H1 (cell line): ENCODE results near the gene ANKRD30A. TPM values are rescaled to one million over a fixed set of nuclear protein-coding genes. Genes with fewer than 3 reads are reported as not detected.

Source experiments
- polyA plus RNA-seq, 7 experiments: library from polyadenylated mRNA; depleted of rRNA in 3 of 7; stranded (reverse) in 5 of 7; unstranded in 2 of 7; fragments of >200 nt in 5 of 7; fragments of 200-250 nt in 2 of 7; gene quantifications; 1 replicate in 5 of 7; 2 replicates in 1 of 7; 4 replicates in 1 of 7; pipeline versions ENCODE4 v1.2.1 to v1.2.3, GENCODE V29; 2011 to 2013; ENCODE audit warnings: missing spikeins in 2 of 7, mixed read lengths in 2 of 7
- small RNA-seq: library from polyadenylated mRNA; stranded (forward); fragments of <200 nt; extraction: miRNeasy Mini kit (QIAGEN cat#:217004); gene quantifications from one replicate; pipeline ENCODE3, GENCODE V24; 2013; ENCODE audit not compliant: insufficient read depth
- total RNA-seq: library from RNA; stranded (reverse); fragmentation: NEBNext Ultra II Directional; extraction: Animal tissue kit (Norgen Biotek cat#: 25700); gene quantifications from 2 replicates; pipeline ENCODE4 v1.2.1, GENCODE V29; 2021

Gene ANKRD30A
- total and polyA plus RNA-seq, 2 of the 8 experiments (the other 6 are each of a cell fraction or from before 2014, with no cell fraction given) = not detected

Small RNAs within 50 kb of the gene (small RNA-seq; reads per million reads assigned to genes)
- gene RF00019 (not detected), gene RN7SL314P (not detected), gene RNU6-811P (not detected)
